ENCODE data around the gene AHDC1.
A peak's percentile ranks its signal among the peaks of the same experiment; 100 is the strongest.
"Not testable (repeated sequence)": the region's sequence is repeated elsewhere in the genome, so short reads cannot be mapped to it uniquely, and the experiment has no call there.

AHDC1 gene

DNA sequence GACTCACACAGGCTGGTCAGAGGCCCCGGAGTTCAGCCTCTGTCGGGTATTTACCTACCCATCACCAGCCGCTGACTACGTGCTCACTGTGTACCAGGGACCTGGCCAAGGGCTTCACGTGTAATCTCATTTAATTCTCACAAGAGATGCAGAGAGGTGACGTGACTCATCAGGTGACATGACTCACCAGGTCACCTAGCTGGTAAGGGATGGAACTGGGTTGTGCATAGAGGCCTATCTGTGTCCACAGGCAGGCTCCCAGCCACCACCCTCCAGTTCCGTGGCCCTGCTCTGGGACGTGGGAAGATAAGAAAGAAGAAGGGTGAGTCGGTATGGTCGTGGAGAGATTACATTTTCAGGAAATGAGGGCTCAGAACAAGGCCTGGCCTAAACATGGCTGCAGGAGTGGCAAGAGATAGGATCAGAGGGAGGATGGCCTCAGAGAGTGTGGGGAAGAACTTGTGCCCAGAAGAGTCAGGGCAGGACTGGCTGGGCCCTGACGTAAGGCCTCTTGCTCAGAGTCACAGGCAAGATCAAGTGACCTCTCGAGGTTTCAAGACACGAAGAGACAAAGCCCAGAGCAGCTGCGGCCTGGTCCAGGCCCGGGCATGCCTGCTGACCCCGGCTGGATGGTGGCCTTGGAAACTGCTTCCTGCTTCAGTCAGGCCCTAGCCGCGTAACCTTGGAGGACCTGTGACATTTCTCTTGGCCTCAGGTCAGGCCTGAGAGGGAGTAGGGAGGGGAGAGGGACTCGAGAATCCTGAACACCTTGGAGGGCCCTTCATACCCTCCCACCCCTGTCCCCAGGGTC lies 61.3 kb downstream of the AHDC1 start:
- DNase-seq (ENCODE audit: extremely low spot score, insufficient read length, low read depth), result no peak
- FAIRE-seq, result no peak

DNA sequence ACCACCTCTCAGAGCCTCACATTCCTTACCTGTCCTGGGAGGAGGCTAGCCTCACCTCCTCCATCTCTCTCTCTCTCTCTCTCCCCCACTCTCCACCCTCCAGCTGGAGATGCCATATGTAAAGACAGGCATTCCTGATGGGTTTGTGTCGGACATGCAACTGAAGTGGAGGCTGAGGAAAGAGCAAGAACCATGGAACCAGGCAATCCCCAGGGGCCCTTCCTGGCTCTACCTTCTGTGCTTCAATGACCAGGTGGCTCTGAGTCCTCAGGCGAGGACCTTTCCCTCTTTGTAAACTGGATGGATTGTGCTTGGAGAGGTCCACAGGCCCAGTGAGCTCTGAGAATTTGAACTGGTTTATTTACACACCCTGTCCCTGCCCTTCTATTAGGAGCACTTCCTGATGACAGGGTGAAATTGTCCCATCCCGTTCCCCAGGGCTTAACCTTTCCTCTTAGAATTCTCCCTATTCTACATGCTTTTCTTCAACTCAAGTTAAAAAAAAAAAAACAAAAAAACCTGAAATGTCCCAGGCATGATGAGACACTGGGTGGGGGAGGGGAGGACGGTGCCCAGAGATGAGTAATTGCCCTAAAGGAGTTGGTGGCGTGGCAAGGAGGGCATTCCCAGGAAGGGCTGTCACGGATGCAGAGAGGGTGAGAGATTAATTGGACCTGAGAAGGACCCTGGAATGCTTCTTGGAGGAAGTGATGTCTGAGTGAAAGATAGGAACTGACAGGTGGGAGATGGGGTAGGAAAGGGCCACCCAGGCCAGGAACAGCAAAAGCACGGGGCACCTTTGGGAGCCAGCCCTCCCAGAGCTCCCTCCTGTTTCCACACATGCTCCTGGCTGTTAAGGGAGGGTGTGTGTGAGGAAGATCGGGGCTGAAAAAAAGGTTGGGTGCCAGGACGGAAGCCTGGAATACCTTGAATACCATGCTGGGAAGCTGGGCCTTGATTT lies 63.8 kb downstream of the AHDC1 start:
- DNase-seq (ENCODE audit: extremely low spot score, insufficient read length, low read depth), result no peak
- FAIRE-seq, result no peak

- DNase-seq (ENCODE audit: extremely low spot score, insufficient read length, low read depth) (no peak), FAIRE-seq (no peak)
These were observed 65.2 kb downstream of the AHDC1 start for GRCh38 chr1:27538793-27539192.

- FAIRE-seq; DNase-seq (ENCODE audit: extremely low spot score, insufficient read length, low read depth): not testable (repeated sequence)
These were observed 65.7 kb downstream of the AHDC1 start for GRCh38 chr1:27538305-27538676.

DNA sequence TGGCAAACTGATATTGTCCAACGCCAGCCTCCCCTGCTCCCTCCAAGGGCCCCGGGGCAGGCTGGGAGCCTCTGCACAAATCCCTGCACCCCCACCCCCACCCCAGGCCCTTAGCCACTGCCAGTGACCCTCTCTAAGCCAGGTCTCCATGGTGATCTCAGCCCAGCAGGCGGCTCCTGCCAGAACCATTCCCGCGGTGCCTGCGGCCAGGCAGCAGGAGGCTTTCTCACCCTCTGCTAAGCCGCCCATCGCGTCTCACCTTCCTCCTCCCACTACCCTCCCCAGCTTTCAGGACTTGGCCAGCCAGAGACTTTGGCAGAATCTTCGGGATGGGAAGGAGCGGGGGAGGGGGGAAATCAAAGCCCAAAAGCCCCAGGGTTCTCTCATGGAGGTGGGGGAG lies 67.2 kb downstream of the AHDC1 start:
- FAIRE-seq, result no peak

GRCh38 chr1:27536010-27536757 lies 67.8 kb downstream of the AHDC1 start:
- DNase-seq (ENCODE audit: extremely low spot score, insufficient read length, low read depth), result no peak
- no peak for FAIRE-seq

More for the DNA sequence above, 67.2 kb downstream of the AHDC1 start:
- no peak for DNase-seq (ENCODE audit: extremely low spot score, insufficient read length, low read depth)

- FAIRE-seq, result no peak
These were observed 68.6 kb downstream of the AHDC1 start for GRCh38 chr1:27535386-27535785.

DNA sequence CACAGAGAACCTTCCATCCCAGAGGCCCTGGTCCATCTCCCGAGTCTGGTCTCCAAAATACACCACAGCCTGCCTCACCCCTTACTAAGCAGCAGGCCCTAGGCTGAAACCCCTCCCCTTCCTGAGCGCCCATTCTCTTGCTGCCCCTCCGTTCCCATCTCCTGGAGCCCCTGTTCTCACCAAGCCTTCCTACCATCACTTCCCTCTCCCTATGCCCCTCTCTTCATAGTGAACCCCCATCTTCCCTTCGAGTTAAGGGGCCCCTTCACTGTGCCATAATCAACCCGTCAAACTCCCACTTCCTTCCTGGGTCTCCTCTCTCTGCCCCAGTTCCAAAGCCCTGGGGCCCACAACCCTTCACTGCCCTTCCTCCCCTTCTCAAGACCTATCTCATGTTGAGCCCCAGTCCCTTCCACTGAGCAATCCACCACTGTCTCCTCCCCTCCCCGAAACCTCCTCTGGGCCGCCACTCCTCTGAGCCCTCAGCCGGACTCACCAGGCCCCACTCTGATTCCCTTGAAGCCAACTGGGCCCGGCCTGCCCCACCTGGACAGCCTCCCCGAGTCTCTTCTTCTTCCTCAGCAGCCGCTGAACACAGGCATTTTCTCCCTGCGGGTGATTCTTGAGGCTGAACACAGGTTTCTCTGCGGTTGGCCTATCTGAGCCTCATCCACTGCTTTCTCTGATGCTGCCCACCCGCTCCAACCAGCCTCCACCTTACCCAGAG lies 71.8 kb downstream of the AHDC1 start:
- DNase-seq (ENCODE audit: extremely low spot score, insufficient read length, low read depth) (no peak), FAIRE-seq (no peak)

More at GRCh38 chr1:27535386-27535785, 68.6 kb downstream of the AHDC1 start:
- no peak for DNase-seq (ENCODE audit: extremely low spot score, insufficient read length, low read depth)

GRCh38 chr1:27530192-27530591 lies 73.8 kb downstream of the AHDC1 start:
- DNase-seq (ENCODE audit: extremely low spot score, insufficient read length, low read depth) (no peak), FAIRE-seq (no peak)

DNA sequence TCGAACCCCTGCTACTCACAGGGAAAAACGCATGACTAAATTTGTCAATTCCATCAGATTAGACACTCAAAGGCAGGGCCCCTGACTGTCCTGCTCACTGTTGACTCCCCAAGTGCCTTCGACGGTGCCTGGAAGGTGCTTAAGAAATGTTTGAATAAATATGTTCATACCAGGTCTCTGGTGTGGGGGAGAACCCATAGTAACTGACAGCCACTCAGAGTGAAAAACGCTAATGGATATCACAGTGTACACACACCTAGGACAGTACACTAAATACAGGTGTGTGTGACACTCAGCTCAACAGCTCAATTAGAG lies 74.3 kb downstream of the AHDC1 start:
- no peak for FAIRE-seq
- no peak for DNase-seq (ENCODE audit: extremely low spot score, insufficient read length, low read depth)

DNA sequence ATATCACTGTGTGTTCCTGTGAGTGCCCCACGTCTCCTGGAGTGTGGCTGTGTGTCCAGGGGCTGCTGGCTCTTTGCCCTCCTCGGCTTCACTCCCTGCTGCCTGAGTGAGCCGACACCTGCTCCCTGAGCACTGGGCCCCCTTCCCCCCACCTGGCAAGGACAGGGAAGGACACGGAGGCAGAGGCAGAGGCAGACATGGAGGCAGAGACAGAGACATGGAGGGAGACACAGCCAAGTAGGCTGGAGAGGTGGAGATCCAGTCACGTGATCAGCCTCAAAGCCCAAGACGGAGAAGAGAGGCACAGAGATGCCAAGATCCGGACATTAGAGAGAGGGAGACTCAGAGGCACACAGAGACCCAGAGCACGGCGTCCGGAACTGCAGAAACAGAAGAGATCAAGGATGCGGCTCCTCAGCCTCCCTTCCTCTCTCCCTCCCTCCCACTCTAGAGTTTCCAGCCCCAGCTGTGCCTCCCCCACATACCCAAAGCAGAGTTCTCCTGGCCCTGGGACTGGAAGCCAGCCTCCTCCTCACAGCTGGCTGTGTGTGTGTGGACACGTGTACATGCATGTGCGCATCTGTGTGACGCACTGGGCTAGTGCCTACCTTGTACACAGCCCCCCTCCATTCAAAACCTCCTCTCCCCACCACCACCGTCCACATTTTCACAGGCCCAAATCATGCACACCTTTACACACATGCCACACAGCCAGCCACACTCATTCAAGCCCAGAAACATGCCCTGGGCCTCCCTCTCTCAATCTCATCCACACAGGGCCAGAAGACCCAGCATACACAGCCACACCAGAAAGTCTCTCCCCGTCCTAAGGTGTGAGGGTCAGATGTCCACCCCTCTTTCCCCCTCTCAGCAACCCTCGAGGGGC lies 74.9 kb downstream of the AHDC1 start:
- no peak for DNase-seq (ENCODE audit: extremely low spot score, insufficient read length, low read depth)
- FAIRE-seq, result no peak

GRCh38 chr1:27527890-27528817 lies 75.8 kb downstream of the AHDC1 start:
- no peak for FAIRE-seq
- peak; percentile 17 for DNase-seq (ENCODE audit: extremely low spot score, insufficient read length, low read depth)

GRCh38 chr1:27527223-27527889 lies 76.6 kb downstream of the AHDC1 start:
- DNase-seq (ENCODE audit: extremely low spot score, insufficient read length, low read depth), result peak; percentile 25

DNA sequence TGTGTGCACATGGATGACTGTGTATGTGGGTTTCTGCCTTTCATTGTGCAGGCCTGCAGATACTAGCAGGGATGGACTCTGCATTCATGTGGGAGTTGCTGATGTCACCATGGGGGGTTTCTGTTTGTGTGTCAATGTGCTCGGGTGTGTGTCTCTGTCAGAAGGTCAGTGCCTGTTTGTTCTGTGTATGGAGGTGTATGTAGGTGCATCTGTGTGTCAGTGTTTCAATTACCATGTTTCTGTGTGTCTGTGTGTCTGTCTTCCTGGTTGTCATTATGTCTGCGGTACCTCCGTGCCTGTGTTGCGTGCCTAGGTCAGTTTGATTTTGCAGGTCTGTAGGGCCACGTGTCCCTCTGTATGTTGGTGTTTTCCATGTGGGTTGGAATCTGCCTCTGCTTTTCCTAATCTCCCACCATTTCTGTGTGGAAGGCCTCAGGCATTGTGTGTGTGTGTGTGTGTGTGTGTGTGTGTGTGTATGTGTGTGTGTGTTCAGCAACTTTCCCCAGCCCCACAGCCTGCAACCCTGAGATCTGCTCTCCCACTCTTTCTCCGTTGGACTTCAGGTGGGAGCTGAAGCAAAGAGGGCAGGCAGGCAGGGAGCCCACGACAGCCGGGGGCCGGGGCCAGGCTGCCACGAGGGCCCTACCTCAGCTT lies 77.2 kb downstream of the AHDC1 start:
- FAIRE-seq, result peak; percentile 52
- DNase-seq (ENCODE audit: extremely low spot score, insufficient read length, low read depth), result no peak

More at GRCh38 chr1:27527223-27527889, 76.6 kb downstream of the AHDC1 start:
- no peak for FAIRE-seq

GRCh38 chr1:27525296-27526272 lies 78.4 kb downstream of the AHDC1 start:
- FAIRE-seq, result peak; percentile 70
- peak; percentile 60 for DNase-seq (ENCODE audit: extremely low spot score, insufficient read length, low read depth)
